ENCODE measurements around the gene STX5.
A peak's percentile ranks its signal among the peaks of the same experiment; 100 is the strongest.
"Not testable (repeated sequence)": the region's sequence is repeated elsewhere in the genome, so short reads cannot be mapped to it uniquely, and the experiment has no call there.

Gene STX5

DNA sequence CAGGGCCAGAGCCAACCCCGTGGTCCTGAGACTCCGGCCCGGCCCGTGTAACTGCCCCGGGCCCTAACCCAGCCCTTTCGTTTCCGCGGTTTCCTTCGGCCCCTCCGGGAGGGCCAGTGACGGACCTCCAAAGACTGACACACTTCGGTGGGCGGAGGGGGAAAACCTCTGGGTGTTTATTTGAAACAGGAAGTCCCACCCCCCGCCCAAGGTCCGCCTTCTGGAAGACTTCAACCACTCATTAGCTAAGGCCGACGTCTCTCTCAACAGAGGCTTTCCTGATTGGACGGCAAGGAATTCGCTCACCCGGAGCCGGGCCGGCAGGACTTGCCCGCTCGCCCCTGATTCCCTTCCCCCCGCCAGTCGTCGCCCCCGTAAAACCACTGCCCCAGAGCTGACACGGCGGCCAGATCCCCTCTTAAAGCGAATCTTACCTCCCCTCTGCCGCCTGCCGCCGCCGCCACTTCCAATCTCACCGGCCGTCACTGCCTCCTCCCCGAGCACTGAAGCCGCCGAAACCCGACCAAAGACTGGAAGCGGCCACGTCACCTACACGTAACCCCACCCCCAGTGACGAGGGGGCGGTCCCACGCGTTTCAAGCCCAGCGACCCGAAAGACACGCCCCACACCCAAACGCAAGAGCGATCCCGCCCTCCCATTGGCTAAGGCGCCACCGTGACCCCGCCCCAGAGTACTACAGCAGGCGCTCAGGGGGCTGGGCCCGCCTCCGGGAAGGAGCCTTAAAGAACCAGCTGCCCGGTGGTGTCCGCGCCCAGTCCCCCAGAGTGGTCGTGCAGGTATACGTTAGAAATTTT, at the start of gene STX5:
STX5 (minus strand) TSS at position 532 of the 816 bp plus-strand sequence. CDS start 808 bp downstream, outside the sequence.
- DNase-seq (ENCODE audit: low read depth), result peak; percentile 99

GRCh38 chr11:62880803-62881578, 49.1 kb upstream of the STX5 start, which contains the start of gene SLC3A2:
Gene SLC3A2 (plus strand): TSS chr11:62880896. CDS start chr11:62881024, 128 bp downstream.
- peak; percentile 90 for DNase-seq (ENCODE audit: low read depth)

- peak; percentile 89 for DNase-seq (ENCODE audit: low read depth)
Observed at GRCh38 chr11:62880231-62880802, 48.5 kb upstream of the STX5 start.

DNA sequence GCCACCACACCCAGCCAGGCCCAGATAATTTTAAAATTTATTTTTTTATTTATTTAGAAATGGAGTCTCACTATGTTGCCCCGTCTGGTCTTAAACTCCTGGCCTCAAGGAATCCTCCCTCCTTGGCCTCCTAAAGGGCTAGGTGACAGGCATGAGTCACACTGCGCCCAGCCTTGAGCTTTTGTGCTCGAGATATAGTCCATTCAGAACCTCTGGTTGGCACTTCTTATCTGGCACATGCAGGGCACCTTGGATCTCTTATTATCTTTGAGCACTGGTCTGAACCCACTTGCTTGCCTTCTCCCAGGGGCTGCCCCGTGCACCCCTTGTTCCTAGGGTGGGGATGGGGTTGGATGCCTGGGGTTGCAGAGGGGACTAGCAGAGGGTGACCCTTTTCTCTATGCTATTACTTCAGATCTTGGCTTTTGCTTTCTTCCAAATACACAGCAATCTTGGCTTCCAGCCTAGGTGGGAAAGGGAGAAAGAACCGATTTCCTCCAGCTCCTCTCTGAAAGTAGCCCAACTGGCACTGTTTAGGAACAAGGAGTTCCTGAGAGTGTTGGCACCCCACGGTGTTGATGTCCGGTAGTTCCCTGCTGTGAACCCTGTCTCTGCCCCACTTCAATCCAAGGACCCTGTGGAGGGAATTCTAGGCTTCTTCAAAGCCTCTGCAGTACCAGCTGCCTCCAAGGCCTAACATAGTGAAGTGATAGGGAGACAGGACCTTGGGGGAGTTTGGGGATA, 47.6 kb upstream of the STX5 start:
- DNase-seq (ENCODE audit: low read depth), result peak; percentile 34

- no peak for DNase-seq (ENCODE audit: low read depth)
Observed at GRCh38 chr11:62876712-62877111, 44.9 kb upstream of the STX5 start.

GRCh38 chr11:62875698-62876478, 44.0 kb upstream of the STX5 start:
- DNase-seq (ENCODE audit: low read depth), result no peak

GRCh38 chr11:62874851-62875250, 43.0 kb upstream of the STX5 start:
- no peak for DNase-seq (ENCODE audit: low read depth)

- no peak for DNase-seq (ENCODE audit: low read depth)
Observed at GRCh38 chr11:62865635-62866034, 33.8 kb upstream of the STX5 start.

DNA sequence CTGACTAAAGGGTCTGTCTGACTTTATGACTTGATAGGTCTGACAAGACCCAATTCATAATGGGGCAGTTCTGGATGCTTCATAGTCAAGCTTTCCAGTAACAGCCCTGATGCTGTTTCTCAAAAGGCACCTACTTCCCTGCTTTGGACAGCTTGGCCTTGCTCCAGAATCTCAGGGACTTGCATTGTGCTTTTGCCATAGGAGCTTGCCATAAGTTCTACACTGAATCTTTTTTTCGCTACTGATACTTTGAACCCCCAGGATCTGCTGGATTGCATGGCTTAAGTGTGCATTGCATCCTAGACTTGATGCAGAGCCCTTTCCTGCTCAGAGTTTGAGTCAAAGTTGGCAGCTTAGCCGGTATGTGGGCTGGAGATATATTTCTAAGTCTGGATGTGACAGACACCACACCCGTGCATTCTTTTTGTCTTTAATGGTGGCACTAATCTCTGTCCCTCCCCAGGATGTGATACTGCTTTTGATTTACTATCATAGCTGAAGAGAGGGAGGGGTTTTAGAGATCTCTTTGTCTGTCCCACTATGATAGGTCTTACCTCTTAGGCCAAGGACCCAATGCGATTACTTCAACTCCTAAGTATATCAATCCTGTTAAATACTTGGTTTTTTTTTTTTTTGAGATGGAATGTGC, 32.0 kb upstream of the STX5 start:
- DNase-seq (ENCODE audit: low read depth), result no peak

GRCh38 chr11:62861564-62862192, 29.8 kb upstream of the STX5 start:
- DNase-seq (ENCODE audit: low read depth), result not testable (repeated sequence)

DNA sequence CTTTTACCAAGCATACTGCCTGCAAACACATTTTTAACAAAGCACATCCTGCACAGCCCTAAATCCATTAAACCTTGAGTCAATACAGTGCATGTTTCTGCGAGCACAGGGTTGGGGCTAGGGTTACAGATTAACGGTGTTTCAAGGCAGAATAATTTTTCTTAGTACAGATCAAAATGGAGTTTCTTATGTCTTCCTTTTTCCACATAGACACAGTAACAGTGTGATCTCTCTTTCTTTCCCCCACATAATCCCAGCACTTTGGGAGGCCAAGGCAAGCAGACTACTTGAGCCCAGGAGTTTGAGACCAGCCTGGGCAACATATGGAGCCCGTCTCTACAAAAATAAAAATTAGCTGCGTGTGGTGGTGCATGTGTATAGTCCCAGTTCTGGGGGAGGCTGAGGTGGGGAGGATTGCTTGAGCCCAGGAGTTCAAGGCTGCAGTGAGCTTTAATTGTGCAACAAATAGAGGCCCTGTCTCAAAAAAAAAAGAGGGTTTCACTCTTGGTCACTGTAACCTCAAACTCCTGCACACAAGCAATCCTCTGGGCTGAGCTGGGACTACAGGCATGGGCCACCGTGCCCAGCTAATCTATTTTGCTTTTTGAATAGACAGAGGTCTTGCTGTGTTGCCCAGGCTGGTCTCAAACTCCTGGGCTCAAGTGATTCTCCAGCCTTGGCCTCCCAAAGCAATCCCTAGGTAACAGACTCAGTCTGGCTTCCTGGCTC, 29.1 kb upstream of the STX5 start:
- no peak for DNase-seq (ENCODE audit: low read depth)

DNA sequence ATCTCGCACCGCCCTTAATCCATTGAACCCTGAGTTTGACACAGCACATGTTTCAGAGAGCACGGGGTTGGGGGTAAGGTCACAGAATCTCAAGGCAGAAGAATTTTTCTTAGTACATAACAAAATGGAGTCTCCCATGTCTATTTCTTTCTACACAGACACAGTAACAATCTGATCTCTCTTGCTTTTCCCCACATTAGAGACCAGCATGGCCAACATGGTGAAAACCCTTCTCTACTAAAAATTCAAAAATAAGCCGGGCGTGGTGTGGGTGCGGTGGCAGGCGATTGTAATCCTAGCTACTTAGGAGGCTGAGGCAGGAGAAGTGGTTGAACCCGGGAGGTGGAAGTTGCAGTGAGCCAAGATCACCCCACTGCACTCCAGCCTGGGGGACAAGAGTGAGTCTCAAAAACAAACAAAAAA, 27.4 kb upstream of the STX5 start:
- DNase-seq (ENCODE audit: low read depth), result not testable (repeated sequence)

DNA sequence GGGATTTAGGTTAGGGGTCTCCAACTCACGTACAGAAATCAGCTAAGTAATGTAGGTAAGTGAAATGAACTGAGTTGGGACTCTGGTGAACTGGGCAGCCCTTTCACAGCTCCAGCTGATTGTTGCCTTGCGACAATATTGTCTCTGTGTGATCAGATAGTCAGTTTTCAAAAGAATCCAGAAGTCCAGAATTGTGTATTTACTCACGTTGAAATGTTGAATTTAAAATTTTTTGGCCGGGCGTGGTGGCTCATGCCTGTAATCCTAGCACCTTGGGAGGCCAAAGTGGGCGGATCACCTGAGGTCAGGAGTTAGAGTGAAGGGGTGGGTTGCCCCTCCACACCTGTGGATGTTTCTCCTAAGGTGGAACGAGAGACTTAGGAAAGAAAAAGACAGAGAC, 26.4 kb upstream of the STX5 start:
- DNase-seq (ENCODE audit: low read depth), result no peak

GRCh38 chr11:62857541-62857982, 25.7 kb upstream of the STX5 start:
- peak; percentile 22 for DNase-seq (ENCODE audit: low read depth)

DNA sequence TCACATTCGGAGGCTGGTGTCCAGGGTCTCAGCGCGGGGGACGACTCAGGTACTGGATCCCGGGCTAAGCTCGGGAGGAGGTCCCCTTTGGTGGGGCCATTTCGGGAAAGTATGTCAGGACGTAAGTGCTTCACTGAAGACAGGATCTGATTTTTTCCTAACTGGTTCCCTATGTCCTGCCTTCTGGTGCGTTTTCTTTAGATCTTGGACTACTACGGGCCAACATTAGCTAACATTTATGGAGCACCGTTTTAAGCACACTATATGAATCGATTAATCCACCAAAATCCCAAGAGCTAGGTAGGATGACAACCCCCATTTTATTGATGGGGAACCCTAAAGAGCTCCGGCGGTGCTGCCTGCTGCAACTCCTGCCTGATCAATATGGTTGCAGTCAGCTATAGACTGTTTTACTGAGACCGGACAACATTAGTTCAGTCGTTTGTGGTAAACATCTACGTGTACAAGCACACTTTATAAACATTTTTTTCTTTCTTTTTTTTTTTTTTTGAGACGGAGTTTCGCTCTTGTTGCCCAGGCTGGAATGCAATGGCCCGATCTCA, 24.6 kb upstream of the STX5 start:
- peak; percentile 20 for DNase-seq (ENCODE audit: low read depth)

DNA sequence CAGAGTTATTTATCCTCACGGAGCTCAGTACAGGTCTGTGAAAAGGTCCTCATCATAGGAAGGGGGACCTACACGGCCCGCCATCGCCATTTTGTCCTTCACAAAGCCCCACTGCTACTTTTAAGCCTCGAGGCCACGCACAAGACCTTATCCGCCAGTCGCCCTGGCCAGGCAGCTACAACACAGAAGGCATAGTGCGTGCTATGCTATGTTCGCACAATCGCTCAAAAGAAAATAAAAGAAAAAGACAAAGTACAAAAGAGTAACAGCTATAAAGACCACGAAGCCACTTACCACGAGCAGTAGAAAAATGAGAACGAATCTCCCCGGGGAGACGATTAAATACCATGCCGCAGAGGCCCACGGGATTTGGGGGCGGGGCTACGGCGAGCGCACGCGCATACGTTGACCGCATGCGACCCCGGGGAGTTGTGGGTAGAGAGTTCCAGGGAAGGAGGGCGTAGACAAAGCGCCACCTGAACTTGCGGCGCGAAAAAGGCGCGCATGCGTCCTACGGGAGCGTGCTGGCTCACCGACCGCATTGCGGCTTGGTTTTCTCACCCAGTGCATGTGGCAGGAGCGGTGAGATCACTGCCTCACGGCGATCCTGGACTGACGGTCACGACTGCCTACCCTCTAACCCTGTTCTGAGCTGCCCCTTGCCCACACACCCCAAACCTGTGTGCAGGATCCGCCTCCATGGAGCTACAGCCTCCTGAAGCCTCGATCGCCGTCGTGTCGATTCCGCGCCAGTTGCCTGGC, 23.9 kb upstream of the STX5 start:
- DNase-seq (ENCODE audit: low read depth), result peak; percentile 99

GRCh38 chr11:62854825-62855570, 23.1 kb upstream of the STX5 start:
- peak; percentile 31 for DNase-seq (ENCODE audit: low read depth)

Measured in ELR (cell line).